ENCODE data around the gene TBC1D30. TPM values are rescaled to one million over a fixed set of nuclear protein-coding genes. Genes with fewer than 3 reads are reported as not detected.

TBC1D30 gene
- total RNA-seq, 2 donors from 2014 or later, result 0.20 to 0.23 TPM

GRCh38 chr12:64889434-64890216 lies 65.2 kb downstream of the TBC1D30 start:
- no peaks in the 10 kb centered on the region for H3K9me3 ChIP-seq (ENCODE audit: control insufficient read depth, low read length, poor library complexity, severe bottlenecking)
- ATAC-seq (no peak), DNase-seq (no peak)
- no peak overlapping the region for H3K4me3 Mint-ChIP-seq
- H3K4me1 Mint-ChIP-seq, result no peaks in the 10 kb centered on the region
- no peak overlapping the region for H3K27ac Mint-ChIP-seq
- peaks cover 37% of the 10 kb centered on the region for H3K27me3 Mint-ChIP-seq
- no peaks in the 10 kb centered on the region for H3K36me3 Mint-ChIP-seq (ENCODE audit: low read depth)

- peak; percentile 47 for ATAC-seq
- H3K27me3 Mint-ChIP-seq, result peaks cover 34% of the 10 kb centered on the region
- H3K4me1 Mint-ChIP-seq, result no peaks in the 10 kb centered on the region
- no peak overlapping the region for H3K4me3 Mint-ChIP-seq
- no peaks in the 10 kb centered on the region for H3K9me3 ChIP-seq (ENCODE audit: control insufficient read depth, low read length, poor library complexity, severe bottlenecking)
- H3K27ac Mint-ChIP-seq, result no peak overlapping the region
- no peaks in the 10 kb centered on the region for H3K36me3 Mint-ChIP-seq (ENCODE audit: low read depth)
- no peak for DNase-seq
Observed at GRCh38 chr12:64890873-64891468, 66.5 kb downstream of the TBC1D30 start.

- no peaks in the 10 kb centered on the region for H3K9me3 ChIP-seq (ENCODE audit: control insufficient read depth, low read length, poor library complexity, severe bottlenecking)
- H3K4me1 Mint-ChIP-seq, result no peaks in the 10 kb centered on the region
- no peak overlapping the region for H3K4me3 Mint-ChIP-seq
- H3K27me3 Mint-ChIP-seq, result peaks cover 29% of the 10 kb centered on the region
- no peak overlapping the region for H3K27ac Mint-ChIP-seq
- no peaks in the 10 kb centered on the region for H3K36me3 Mint-ChIP-seq (ENCODE audit: low read depth)
- DNase-seq, result no peak
- ATAC-seq, result no peak
Observed at GRCh38 chr12:64891629-64892028, 67.2 kb downstream of the TBC1D30 start.

- Mint-ChIP-seq H3K4me3 (no peak overlapping the region), H3K27me3 (peaks cover 29% of the 10 kb centered on the region), H3K4me1 (no peaks in the 10 kb centered on the region), H3K36me3 (ENCODE audit: low read depth) (no peaks in the 10 kb centered on the region), H3K27ac (no peak overlapping the region)
- no peaks in the 10 kb centered on the region for H3K9me3 ChIP-seq (ENCODE audit: control insufficient read depth, low read length, poor library complexity, severe bottlenecking)
- DNase-seq, result no peak
- no peak for ATAC-seq
Observed at GRCh38 chr12:64892561-64892960, 68.1 kb downstream of the TBC1D30 start.

- ATAC-seq, result no peak
- H3K4me3 Mint-ChIP-seq, result no peak overlapping the region
- H3K36me3 Mint-ChIP-seq (ENCODE audit: low read depth), result no peaks in the 10 kb centered on the region
Observed at GRCh38 chr12:64893961-64894360, 69.5 kb downstream of the TBC1D30 start.

GRCh38 chr12:64894827-64895475 lies 70.5 kb downstream of the TBC1D30 start:
- Mint-ChIP-seq H3K36me3 (ENCODE audit: low read depth) (no peaks in the 10 kb centered on the region), H3K4me3 (no peak overlapping the region), H3K27me3 (peaks cover 17% of the 10 kb centered on the region), H3K27ac (no peak overlapping the region), H3K4me1 (no peaks in the 10 kb centered on the region)
- H3K9me3 ChIP-seq (ENCODE audit: control insufficient read depth, low read length, poor library complexity, severe bottlenecking), result no peaks in the 10 kb centered on the region
- ATAC-seq (no peak), DNase-seq (no peak)

More at GRCh38 chr12:64893961-64894360, 69.5 kb downstream of the TBC1D30 start:
- no peaks in the 10 kb centered on the region for H3K4me1 Mint-ChIP-seq
- no peaks in the 10 kb centered on the region for H3K9me3 ChIP-seq (ENCODE audit: control insufficient read depth, low read length, poor library complexity, severe bottlenecking)
- H3K27ac Mint-ChIP-seq, result no peak overlapping the region
- peaks cover 24% of the 10 kb centered on the region for H3K27me3 Mint-ChIP-seq
- DNase-seq, result no peak

GRCh38 chr12:64895526-64895925 lies 71.1 kb downstream of the TBC1D30 start:
- H3K36me3 Mint-ChIP-seq (ENCODE audit: low read depth), result no peaks in the 10 kb centered on the region
- no peak overlapping the region for H3K27ac Mint-ChIP-seq
- H3K4me3 Mint-ChIP-seq, result no peak overlapping the region
- H3K27me3 Mint-ChIP-seq, result peaks cover 17% of the 10 kb centered on the region
- ATAC-seq (no peak), DNase-seq (no peak)
- H3K4me1 Mint-ChIP-seq, result no peaks in the 10 kb centered on the region
- no peaks in the 10 kb centered on the region for H3K9me3 ChIP-seq (ENCODE audit: control insufficient read depth, low read length, poor library complexity, severe bottlenecking)

GRCh38 chr12:64900540-64900939 lies 76.1 kb downstream of the TBC1D30 start:
- Mint-ChIP-seq H3K4me1 (no peaks in the 10 kb centered on the region), H3K27me3 (peaks cover 30% of the 10 kb centered on the region), H3K4me3 (no peak overlapping the region), H3K36me3 (ENCODE audit: low read depth) (peaks cover 3% of the 10 kb centered on the region), H3K27ac (no peak overlapping the region)
- H3K9me3 ChIP-seq (ENCODE audit: control insufficient read depth, low read length, poor library complexity, severe bottlenecking), result no peaks in the 10 kb centered on the region
- DNase-seq (no peak), ATAC-seq (no peak)

GRCh38 chr12:64903479-64904152 lies 79.2 kb downstream of the TBC1D30 start:
- Mint-ChIP-seq H3K36me3 (ENCODE audit: low read depth) (peaks cover 3% of the 10 kb centered on the region), H3K27me3 (peaks cover 38% of the 10 kb centered on the region), H3K4me1 (no peaks in the 10 kb centered on the region), H3K27ac (no peak overlapping the region), H3K4me3 (no peak overlapping the region)
- DNase-seq (no peak), ATAC-seq (no peak)
- no peaks in the 10 kb centered on the region for H3K9me3 ChIP-seq (ENCODE audit: control insufficient read depth, low read length, poor library complexity, severe bottlenecking)

GRCh38 chr12:64907097-64907496 lies 82.7 kb downstream of the TBC1D30 start:
- Mint-ChIP-seq H3K4me3 (no peak overlapping the region), H3K27ac (no peak overlapping the region)

GRCh38 chr12:64909124-64909523 lies 84.7 kb downstream of the TBC1D30 start:
- H3K9me3 ChIP-seq (ENCODE audit: control insufficient read depth, low read length, poor library complexity, severe bottlenecking), result no peaks in the 10 kb centered on the region
- Mint-ChIP-seq H3K27me3 (peaks cover 46% of the 10 kb centered on the region), H3K36me3 (ENCODE audit: low read depth) (peaks cover 2% of the 10 kb centered on the region), H3K4me3 (no peak overlapping the region), H3K27ac (no peak overlapping the region), H3K4me1 (no peaks in the 10 kb centered on the region)
- no peak for DNase-seq
- no peak for ATAC-seq

More at GRCh38 chr12:64907097-64907496, 82.7 kb downstream of the TBC1D30 start:
- H3K4me1 Mint-ChIP-seq, result no peaks in the 10 kb centered on the region
- ATAC-seq (no peak), DNase-seq (no peak)
- H3K27me3 Mint-ChIP-seq, result peaks cover 42% of the 10 kb centered on the region
- peaks cover 3% of the 10 kb centered on the region for H3K36me3 Mint-ChIP-seq (ENCODE audit: low read depth)
- H3K9me3 ChIP-seq (ENCODE audit: control insufficient read depth, low read length, poor library complexity, severe bottlenecking), result no peaks in the 10 kb centered on the region

- Mint-ChIP-seq H3K4me3 (no peak overlapping the region), H3K27ac (no peak overlapping the region), H3K4me1 (no peaks in the 10 kb centered on the region), H3K27me3 (peaks cover 44% of the 10 kb centered on the region), H3K36me3 (ENCODE audit: low read depth) (peaks cover 2% of the 10 kb centered on the region)
- DNase-seq (no peak), ATAC-seq (no peak)
- H3K9me3 ChIP-seq (ENCODE audit: control insufficient read depth, low read length, poor library complexity, severe bottlenecking), result no peaks in the 10 kb centered on the region
Observed at GRCh38 chr12:64911081-64911480, 86.6 kb downstream of the TBC1D30 start.

GRCh38 chr12:64911912-64912311 lies 87.5 kb downstream of the TBC1D30 start:
- no peaks in the 10 kb centered on the region for H3K4me1 Mint-ChIP-seq
- DNase-seq (no peak), ATAC-seq (no peak)
- peaks cover 47% of the 10 kb centered on the region for H3K27me3 Mint-ChIP-seq
- H3K4me3 Mint-ChIP-seq, result no peak overlapping the region
- H3K36me3 Mint-ChIP-seq (ENCODE audit: low read depth), result peaks cover 2% of the 10 kb centered on the region
- no peaks in the 10 kb centered on the region for H3K9me3 ChIP-seq (ENCODE audit: control insufficient read depth, low read length, poor library complexity, severe bottlenecking)
- H3K27ac Mint-ChIP-seq, result no peak overlapping the region

Measured in T-helper 17 cell (primary cell).